WTC11 (cell line): Measurements from ENCODE around the gene MTA2. TPM values are rescaled to one million over a fixed set of nuclear protein-coding genes. Genes with fewer than 3 reads are reported as not detected.

ENCODE experiments used
- ATAC-seq: fragments of 200-7000 bp; cut with Tn5 transposase; 2 replicates; pipeline ENCODE4 v1.10.0; 2021; ENCODE audit warnings: mild to moderate bottlenecking, moderate library complexity
- CTCF ChIA-PET: fragments of 300-600 bp; sonication (Branson Sonifier 250); formaldehyde crosslinking; loops from one replicate; lab custom pipeline; 2021; ENCODE audit warnings: antibody characterized with exemption; lab: Charles Lee
- POLR2A ChIA-PET: fragments of 350-600 bp; sonication (Branson Sonifier 250); formaldehyde crosslinking; loops from one replicate; lab custom pipeline; 2021; ENCODE audit warnings: antibody characterized with exemption; lab: Charles Lee
- DNase-seq: peaks from one replicate; pipeline ENCODE4 v3.0.0; 2021; ENCODE audit warnings: low spot score
- H3K27ac Mint-ChIP-seq: 2 replicates; pipeline ENCODE4 v1.8.0; 2021; ENCODE audit warnings: mixed read lengths
- H3K27me3 Mint-ChIP-seq: 2 replicates; pipeline ENCODE4 v1.8.0; 2021; ENCODE audit warnings: low read depth, mild to moderate bottlenecking, moderate library complexity, mixed read lengths
- H3K36me3 Mint-ChIP-seq: 2 replicates; pipeline ENCODE4 v1.8.0; 2021; ENCODE audit warnings: mixed read lengths
- H3K4me1 Mint-ChIP-seq: 2 replicates; pipeline ENCODE4 v1.8.0; 2022; ENCODE audit warnings: mixed read lengths
- H3K4me3 Mint-ChIP-seq: 2 replicates; pipeline ENCODE4 v1.8.0; 2021; ENCODE audit warnings: mild to moderate bottlenecking, moderate library complexity, mixed read lengths
- H3K9me3 Mint-ChIP-seq: 2 replicates; pipeline ENCODE4 v1.8.0; 2021; ENCODE audit warnings: mixed read lengths
- FOXJ3 ChIP-seq: sonication (generic); formaldehyde crosslinking; IDR thresholded peaks from 2 replicates; pipeline ENCODE4 v1.9.0; 2021; ENCODE audit warnings: missing genetic modification reagents, mild to moderate bottlenecking, borderline replicate concordance
- FOXK1 ChIP-seq: sonication (generic); formaldehyde crosslinking; IDR thresholded peaks from 2 replicates; pipeline ENCODE4 v1.8.0; 2022; ENCODE audit warnings: mild to moderate bottlenecking, moderate library complexity, missing genetic modification reagents
- FOXP1 ChIP-seq: sonication (generic); formaldehyde crosslinking; IDR thresholded peaks from 2 replicates; pipeline ENCODE4 v1.8.0; 2022; ENCODE audit warnings: missing genetic modification reagents, mild to moderate bottlenecking, moderate library complexity, borderline replicate concordance
- GABPB1 ChIP-seq: sonication (generic); formaldehyde crosslinking; IDR thresholded peaks from 2 replicates; pipeline ENCODE4 v1.8.1; 2023; ENCODE audit warnings: mild to moderate bottlenecking, missing genetic modification reagents
- JAZF1 ChIP-seq: fragments of 250-450 bp; sonication (Bioruptor Pico); IDR thresholded peaks from 2 replicates; pipeline ENCODE4 v1.9.0; 2021; ENCODE audit warnings: moderate library complexity, mild to moderate bottlenecking, inconsistent platforms
- MXD4 ChIP-seq: fragments of 250-450 bp; sonication (Bioruptor Pico); IDR thresholded peaks from 2 replicates; pipeline ENCODE4 v1.8.0; 2021; ENCODE audit warnings: mild to moderate bottlenecking, moderate library complexity, borderline replicate concordance
- NFE2L1 ChIP-seq: sonication (generic); formaldehyde crosslinking; IDR thresholded peaks from 2 replicates; pipeline ENCODE4 v1.8.1; 2023; ENCODE audit warnings: missing genetic modification reagents
- NFYB ChIP-seq: sonication (generic); formaldehyde crosslinking; conservative IDR thresholded peaks from 2 replicates; pipeline ENCODE4 v1.8.0; 2022; ENCODE audit warnings: low read depth, missing genetic modification reagents
- NR2C2 ChIP-seq: sonication (generic); formaldehyde crosslinking; IDR thresholded peaks from 2 replicates; pipeline ENCODE4 v1.8.0; 2022; ENCODE audit warnings: mild to moderate bottlenecking, missing genetic modification reagents
- NR3C1 ChIP-seq: sonication (generic); formaldehyde crosslinking; conservative IDR thresholded peaks from 2 replicates; pipeline ENCODE4 v1.8.1; 2023; ENCODE audit warnings: low read depth, mild to moderate bottlenecking, missing genetic modification reagents
- SP1 ChIP-seq: sonication (generic); formaldehyde crosslinking; conservative IDR thresholded peaks from 2 replicates; pipeline ENCODE4 v1.8.1; 2022; ENCODE audit warnings: missing genetic modification reagents
- TEAD1 ChIP-seq: sonication (generic); formaldehyde crosslinking; IDR thresholded peaks from 2 replicates; pipeline ENCODE4 v1.8.0; 2022; ENCODE audit warnings: mild to moderate bottlenecking, missing genetic modification reagents
- TP53 ChIP-seq: sonication (generic); formaldehyde crosslinking; IDR thresholded peaks from 2 replicates; pipeline ENCODE4 v1.8.1; 2023; ENCODE audit warnings: mild to moderate bottlenecking, missing genetic modification reagents
- ZNF219 ChIP-seq: sonication (generic); formaldehyde crosslinking; IDR thresholded peaks from 2 replicates; pipeline ENCODE4 v1.8.0; 2023; ENCODE audit warnings: missing genetic modification reagents, mild to moderate bottlenecking, borderline replicate concordance
- ZNF232 ChIP-seq: sonication (generic); formaldehyde crosslinking; IDR thresholded peaks from 2 replicates; pipeline ENCODE4 v1.8.0; 2022; ENCODE audit warnings: mild to moderate bottlenecking, missing genetic modification reagents
- total RNA-seq: library from RNA; stranded (reverse); gene quantifications from 3 replicates; pipeline ENCODE4 v1.2.3, GENCODE V29; 2021
- TF ChIP-seq, protein P1 (sequence below): sonication (generic); formaldehyde crosslinking; conservative IDR thresholded peaks from 2 replicates; pipeline ENCODE4 v1.8.1; 2023; ENCODE audit warnings: mild to moderate bottlenecking, low read depth, missing genetic modification reagents, moderate library complexity
- TF ChIP-seq, protein P2 (sequence below): sonication (generic); formaldehyde crosslinking; IDR thresholded peaks from 2 replicates; pipeline ENCODE4 v1.8.1; 2023; ENCODE audit warnings: mild to moderate bottlenecking, moderate library complexity, missing genetic modification reagents
- TF ChIP-seq, protein P3 (sequence below): sonication (generic); formaldehyde crosslinking; IDR thresholded peaks from 2 replicates; pipeline ENCODE4 v1.8.0; 2022; ENCODE audit warnings: mild to moderate bottlenecking, missing genetic modification reagents
- TF ChIP-seq, protein P4 (sequence below): fragments of 250-450 bp; sonication (Bioruptor Pico); conservative IDR thresholded peaks from 2 replicates; pipeline ENCODE4 v1.9.0; 2021; ENCODE audit warnings: mild to moderate bottlenecking
- TF ChIP-seq, protein P5 (sequence below): sonication (generic); formaldehyde crosslinking; IDR thresholded peaks from 2 replicates; pipeline ENCODE4 v1.8.1; 2023; ENCODE audit warnings: mild to moderate bottlenecking, missing genetic modification reagents, moderate library complexity
- TF ChIP-seq, protein P6 (sequence below): sonication (generic); formaldehyde crosslinking; IDR thresholded peaks from 2 replicates; pipeline ENCODE4 v1.8.1; 2022; ENCODE audit warnings: low read depth, missing genetic modification reagents, borderline replicate concordance

MTA2 gene
- total RNA-seq, 1 experiment from 2014 or later = 115 TPM

DNA sequence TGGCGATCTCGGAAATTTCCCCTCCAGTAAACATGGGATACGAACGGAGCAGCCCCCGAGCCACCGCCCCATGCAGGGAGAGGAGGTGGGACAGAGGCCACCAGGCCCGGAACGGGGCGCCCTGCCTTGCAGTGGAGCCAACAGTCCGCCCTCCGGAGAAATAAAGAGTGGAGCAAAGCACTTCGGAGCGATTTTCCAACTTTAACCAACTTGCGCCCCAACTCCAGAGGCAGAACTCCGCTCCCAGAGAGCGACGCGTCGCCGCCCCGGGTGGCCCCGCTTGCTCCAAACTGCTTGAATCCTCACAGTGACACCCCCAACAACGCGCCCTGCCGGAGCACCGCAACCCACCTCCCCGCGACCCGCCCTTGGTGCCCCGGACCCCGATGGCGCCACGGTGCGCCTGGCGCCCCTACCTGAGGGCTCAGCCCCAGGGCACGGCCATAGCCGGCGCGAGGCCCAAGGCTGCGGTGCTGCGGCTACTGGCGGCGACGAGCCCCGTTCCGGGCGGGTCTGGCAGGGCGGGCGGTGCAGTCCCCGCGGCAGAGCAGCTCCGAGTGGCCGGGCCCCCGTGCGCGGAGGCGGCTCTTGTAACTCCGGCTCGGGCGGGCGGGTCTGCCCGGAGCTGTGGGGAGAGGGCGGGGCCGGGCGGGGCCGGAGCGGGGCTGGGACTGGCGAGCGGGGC, 55.3 kb downstream of the MTA2 start, which contains the start of gene AHNAK:
AHNAK (minus strand) TSS at position 563 of the 685 bp plus-strand sequence. CDS start 10,708 bp downstream, outside the sequence.
- TF ChIP-seq NR2C2 (CRISPR knock-in tag) (no peak), SP1 (peak; percentile 31; the same call in 1 of the 2 replicates), GABPB1 (CRISPR knock-in tag) (0 out of 2 replicates have a peak, but pooled peaks have one; percentile 14)
- CTCF ChIA-PET = interaction anchor here (0.6 to 13.3 kb wide), 9 partner anchors 10 to 152 kb away, joined by 3 to 552 read pairs (median 4); partner anchors contain the start of gene SCGB1A1
- H3K27ac Mint-ChIP-seq = no peak within 1 kb of the TSS
- POLR2A ChIA-PET = interaction anchor here (0.5 to 2.2 kb wide), 9 partner anchors 14 to 934 kb away, joined by 3 to 6 read pairs (median 4); partner anchors contain the start of gene MTA2
- no peaks in the 10 kb centered on the region for H3K9me3 Mint-ChIP-seq
- peaks cover 91% of the 10 kb centered on the region for H3K27me3 Mint-ChIP-seq
- H3K36me3 Mint-ChIP-seq = no peaks in the 10 kb centered on the region
- H3K4me3 Mint-ChIP-seq = peak within 1 kb of the TSS; percentile 82
- DNase-seq = peak; percentile 73
- peak; percentile 11 for ATAC-seq
- peaks cover 44% of the 10 kb centered on the region for H3K4me1 Mint-ChIP-seq

DNA sequence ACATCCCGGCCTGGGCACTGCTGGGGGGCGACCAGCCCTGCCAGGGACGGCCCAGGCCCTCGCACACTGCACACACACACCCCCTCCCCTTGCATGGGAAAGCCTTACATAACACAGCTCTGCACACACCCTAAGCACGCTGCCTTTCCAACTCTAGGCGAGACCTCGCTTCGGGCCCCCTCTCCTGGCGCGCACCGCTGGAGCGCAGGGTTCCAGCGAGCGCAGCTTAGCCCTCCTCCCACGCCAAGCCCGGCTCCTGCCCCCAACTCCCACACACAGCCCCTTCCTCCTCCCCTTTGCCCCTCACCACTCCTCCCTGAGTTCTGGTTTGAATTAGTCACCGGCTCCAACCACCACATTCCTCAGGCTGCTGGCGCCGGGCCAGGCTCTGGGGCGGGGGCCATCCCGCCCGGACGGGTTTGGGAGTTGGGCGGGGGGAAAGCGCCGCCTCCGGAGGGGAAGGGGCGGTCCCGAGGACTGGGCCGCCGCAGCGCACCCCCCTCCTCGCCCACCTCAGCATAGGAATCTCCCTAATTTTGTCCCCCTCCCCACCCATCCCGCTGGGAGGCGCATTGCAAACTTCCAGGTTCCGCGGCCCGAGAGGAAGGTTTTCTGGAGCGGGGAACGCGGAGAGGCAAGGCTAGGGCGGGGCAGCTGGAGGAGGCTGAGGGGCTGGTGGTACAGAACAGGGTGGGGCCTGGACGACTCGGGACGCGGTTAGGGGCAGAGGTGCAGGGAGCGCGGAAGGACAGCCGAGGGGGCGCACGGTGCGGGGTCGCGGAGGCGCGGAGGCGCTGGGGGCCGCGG, 56.0 kb downstream of the MTA2 start:
- POLR2A ChIA-PET = interaction anchor here (0.7 to 2.2 kb wide), 9 partner anchors 15 to 151 kb away, joined by 3 to 6 read pairs (median 5); partner anchors contain the start of genes C11orf98, CSKMT, EEF1G and TUT1
- DNase-seq = peak; percentile 80
- H3K27me3 Mint-ChIP-seq = peaks cover 92% of the 10 kb centered on the region
- H3K9me3 Mint-ChIP-seq = no peaks in the 10 kb centered on the region
- CTCF ChIA-PET = interaction anchor here (1.0 to 13.3 kb wide), 9 partner anchors 11 to 151 kb away, joined by 3 to 552 read pairs (median 85); partner anchors contain the start of genes EML3 and SCGB1A1
- no peak overlapping the region for H3K27ac Mint-ChIP-seq
- H3K4me3 Mint-ChIP-seq = peak overlapping the region; percentile 82
- peak; percentile 48 for ATAC-seq
- no peaks in the 10 kb centered on the region for H3K36me3 Mint-ChIP-seq
- H3K4me1 Mint-ChIP-seq = peaks cover 43% of the 10 kb centered on the region
- no peak for TF ChIP-seq MXD4
- no peak for TF ChIP-seq TP53 (CRISPR knock-in tag)
- TF ChIP-seq, protein P1, sequence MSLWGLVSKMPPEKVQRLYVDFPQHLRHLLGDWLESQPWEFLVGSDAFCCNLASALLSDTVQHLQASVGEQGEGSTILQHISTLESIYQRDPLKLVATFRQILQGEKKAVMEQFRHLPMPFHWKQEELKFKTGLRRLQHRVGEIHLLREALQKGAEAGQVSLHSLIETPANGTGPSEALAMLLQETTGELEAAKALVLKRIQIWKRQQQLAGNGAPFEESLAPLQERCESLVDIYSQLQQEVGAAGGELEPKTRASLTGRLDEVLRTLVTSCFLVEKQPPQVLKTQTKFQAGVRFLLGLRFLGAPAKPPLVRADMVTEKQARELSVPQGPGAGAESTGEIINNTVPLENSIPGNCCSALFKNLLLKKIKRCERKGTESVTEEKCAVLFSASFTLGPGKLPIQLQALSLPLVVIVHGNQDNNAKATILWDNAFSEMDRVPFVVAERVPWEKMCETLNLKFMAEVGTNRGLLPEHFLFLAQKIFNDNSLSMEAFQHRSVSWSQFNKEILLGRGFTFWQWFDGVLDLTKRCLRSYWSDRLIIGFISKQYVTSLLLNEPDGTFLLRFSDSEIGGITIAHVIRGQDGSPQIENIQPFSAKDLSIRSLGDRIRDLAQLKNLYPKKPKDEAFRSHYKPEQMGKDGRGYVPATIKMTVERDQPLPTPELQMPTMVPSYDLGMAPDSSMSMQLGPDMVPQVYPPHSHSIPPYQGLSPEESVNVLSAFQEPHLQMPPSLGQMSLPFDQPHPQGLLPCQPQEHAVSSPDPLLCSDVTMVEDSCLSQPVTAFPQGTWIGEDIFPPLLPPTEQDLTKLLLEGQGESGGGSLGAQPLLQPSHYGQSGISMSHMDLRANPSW (CRISPR knock-in tag) = no peak
- TF ChIP-seq FOXP1 = peak; percentile 34; the same call in 1 of the 2 replicates
- TF ChIP-seq, protein P2, sequence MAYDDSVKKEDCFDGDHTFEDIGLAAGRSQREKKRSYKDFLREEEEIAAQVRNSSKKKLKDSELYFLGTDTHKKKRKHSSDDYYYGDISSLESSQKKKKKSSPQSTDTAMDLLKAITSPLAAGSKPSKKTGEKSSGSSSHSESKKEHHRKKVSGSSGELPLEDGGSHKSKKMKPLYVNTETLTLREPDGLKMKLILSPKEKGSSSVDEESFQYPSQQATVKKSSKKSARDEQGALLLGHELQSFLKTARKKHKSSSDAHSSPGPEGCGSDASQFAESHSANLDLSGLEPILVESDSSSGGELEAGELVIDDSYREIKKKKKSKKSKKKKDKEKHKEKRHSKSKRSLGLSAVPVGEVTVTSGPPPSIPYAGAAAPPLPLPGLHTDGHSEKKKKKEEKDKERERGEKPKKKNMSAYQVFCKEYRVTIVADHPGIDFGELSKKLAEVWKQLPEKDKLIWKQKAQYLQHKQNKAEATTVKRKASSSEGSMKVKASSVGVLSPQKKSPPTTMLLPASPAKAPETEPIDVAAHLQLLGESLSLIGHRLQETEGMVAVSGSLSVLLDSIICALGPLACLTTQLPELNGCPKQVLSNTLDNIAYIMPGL = no peak
- peak; percentile 48; the same call in 1 of the 2 replicates for TF ChIP-seq SP1
- TF ChIP-seq JAZF1 (CRISPR knock-in tag) = no peak
- TF ChIP-seq, protein P3, sequence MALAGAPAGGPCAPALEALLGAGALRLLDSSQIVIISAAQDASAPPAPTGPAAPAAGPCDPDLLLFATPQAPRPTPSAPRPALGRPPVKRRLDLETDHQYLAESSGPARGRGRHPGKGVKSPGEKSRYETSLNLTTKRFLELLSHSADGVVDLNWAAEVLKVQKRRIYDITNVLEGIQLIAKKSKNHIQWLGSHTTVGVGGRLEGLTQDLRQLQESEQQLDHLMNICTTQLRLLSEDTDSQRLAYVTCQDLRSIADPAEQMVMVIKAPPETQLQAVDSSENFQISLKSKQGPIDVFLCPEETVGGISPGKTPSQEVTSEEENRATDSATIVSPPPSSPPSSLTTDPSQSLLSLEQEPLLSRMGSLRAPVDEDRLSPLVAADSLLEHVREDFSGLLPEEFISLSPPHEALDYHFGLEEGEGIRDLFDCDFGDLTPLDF (CRISPR knock-in tag) = no peak
- no peak for TF ChIP-seq FOXK1
- TF ChIP-seq, protein P4, sequence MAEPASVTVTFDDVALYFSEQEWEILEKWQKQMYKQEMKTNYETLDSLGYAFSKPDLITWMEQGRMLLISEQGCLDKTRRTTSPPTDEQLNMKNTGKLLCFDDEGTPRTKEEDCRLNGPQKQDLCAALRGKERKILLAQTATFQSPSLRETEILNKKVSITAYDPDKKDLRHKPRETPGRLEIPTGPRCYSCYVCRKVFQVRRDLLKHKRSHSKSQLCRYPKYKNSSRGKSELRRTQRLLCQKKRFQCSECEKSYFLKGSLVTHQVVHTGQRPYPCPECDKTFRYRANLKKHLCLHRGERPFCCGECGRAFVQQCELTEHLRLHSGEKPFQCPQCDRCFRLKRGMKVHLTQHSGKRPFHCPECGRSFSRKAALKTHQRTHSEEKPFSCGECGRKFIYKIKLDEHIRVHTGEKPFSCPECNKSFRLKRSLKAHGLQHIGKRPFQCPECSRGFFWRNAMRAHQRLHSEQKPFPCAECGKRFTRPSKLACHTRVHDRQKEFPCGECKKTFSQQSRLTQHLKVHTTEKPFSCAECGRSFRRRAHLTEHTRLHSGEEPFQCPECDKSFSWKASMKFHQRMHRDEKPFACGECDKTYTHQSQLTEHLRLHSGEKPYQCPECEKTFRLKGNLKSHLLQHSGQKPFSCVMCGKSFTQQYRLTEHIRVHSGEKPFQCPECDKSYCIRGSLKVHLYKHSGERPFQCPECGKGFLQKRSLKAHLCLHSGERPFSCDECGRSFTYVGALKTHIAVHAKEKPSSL (CRISPR knock-in tag) = no peak
- TF ChIP-seq, protein P5, sequence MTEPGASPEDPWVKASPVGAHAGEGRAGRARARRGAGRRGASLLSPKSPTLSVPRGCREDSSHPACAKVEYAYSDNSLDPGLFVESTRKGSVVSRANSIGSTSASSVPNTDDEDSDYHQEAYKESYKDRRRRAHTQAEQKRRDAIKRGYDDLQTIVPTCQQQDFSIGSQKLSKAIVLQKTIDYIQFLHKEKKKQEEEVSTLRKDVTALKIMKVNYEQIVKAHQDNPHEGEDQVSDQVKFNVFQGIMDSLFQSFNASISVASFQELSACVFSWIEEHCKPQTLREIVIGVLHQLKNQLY (CRISPR knock-in tag) = no peak
- TF ChIP-seq FOXJ3 = no peak
- no peak for TF ChIP-seq NFYB (CRISPR knock-in tag)
- TF ChIP-seq TEAD1 = peak; percentile 52; the same call in 1 of the 2 replicates
- 0 out of 2 replicates have a peak, but pooled peaks have one; percentile 54 for TF ChIP-seq ZNF219
- TF ChIP-seq NR3C1 (CRISPR knock-in tag) = no peak
- TF ChIP-seq, protein P6, sequence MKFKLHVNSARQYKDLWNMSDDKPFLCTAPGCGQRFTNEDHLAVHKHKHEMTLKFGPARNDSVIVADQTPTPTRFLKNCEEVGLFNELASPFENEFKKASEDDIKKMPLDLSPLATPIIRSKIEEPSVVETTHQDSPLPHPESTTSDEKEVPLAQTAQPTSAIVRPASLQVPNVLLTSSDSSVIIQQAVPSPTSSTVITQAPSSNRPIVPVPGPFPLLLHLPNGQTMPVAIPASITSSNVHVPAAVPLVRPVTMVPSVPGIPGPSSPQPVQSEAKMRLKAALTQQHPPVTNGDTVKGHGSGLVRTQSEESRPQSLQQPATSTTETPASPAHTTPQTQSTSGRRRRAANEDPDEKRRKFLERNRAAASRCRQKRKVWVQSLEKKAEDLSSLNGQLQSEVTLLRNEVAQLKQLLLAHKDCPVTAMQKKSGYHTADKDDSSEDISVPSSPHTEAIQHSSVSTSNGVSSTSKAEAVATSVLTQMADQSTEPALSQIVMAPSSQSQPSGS (CRISPR knock-in tag) = no peak
- 0 out of 2 replicates have a peak, but pooled peaks have one; percentile 31 for TF ChIP-seq NFE2L1 (CRISPR knock-in tag)
- no peak for TF ChIP-seq ZNF232 (CRISPR knock-in tag)
